GM12878 (cell line): ENCODE results near the gene LTBP3. TPM values are rescaled to one million over a fixed set of nuclear protein-coding genes. Genes with fewer than 3 reads are reported as not detected.

Experiments used
- ATAC-seq: fragments of 200-7000 bp; cut with Tn5 transposase; 3 replicates; pipeline ENCODE4 v1.9.1; 2020; ENCODE audit warnings: mild to moderate bottlenecking, moderate library complexity
- BruUV-seq: library from RNA; stranded (reverse); fragments of 400-500 nt; replicated peaks from 2 replicates; lab custom pipeline; 2021; lab: Mats Ljungman, UMichigan
- CTCF ChIA-PET: fragments of 300-600 bp; sonication (Branson Sonifier 250); formaldehyde crosslinking; extraction: SDS; loops from one replicate; lab custom pipeline; 2021; ENCODE audit warnings: inconsistent platforms; lab: Yijun Ruan, JAX
- POLR2A ChIA-PET: fragments of 350-600 bp; formaldehyde crosslinking; extraction: SDS; loops from one replicate; lab custom pipeline; 2021; ENCODE audit warnings: inconsistent platforms; lab: Charles Lee
- RAD21 ChIA-PET: fragments of 300-600 bp; sonication (Branson Sonifier 250); formaldehyde crosslinking; loops from one replicate; lab custom pipeline; 2023; ENCODE audit warnings: antibody characterized with exemption; ENCODE audit not compliant: unreplicated experiment; lab: Charles Lee
- SMC1A ChIA-PET: fragments of 300-600 bp; sonication (Branson Sonifier 250); formaldehyde crosslinking; loops from one replicate; lab custom pipeline; 2023; ENCODE audit not compliant: unreplicated experiment, uncharacterized antibody; lab: Charles Lee
- DNase-seq: peaks from one replicate; pipeline ENCODE4 v3.0.0-alpha.2; 2011; ENCODE audit warnings: low read depth, low spot score
- FAIRE-seq: peaks from 3 replicates; lab custom pipeline; 2011; peaks lifted over from hg19 to GRCh38; lab: Jason Lieb, UNC
- H2AFZ ChIP-seq: 2 replicates; pipeline ENCODE4 v1.6.0; 2011; ENCODE audit warnings: low read depth, low read length, control low read depth; ENCODE audit not compliant: control insufficient read depth
- H3K27ac ChIP-seq: 2 replicates; pipeline ENCODE4 v1.5.1; 2011; ENCODE audit warnings: control low read depth; ENCODE audit not compliant: control insufficient read depth, insufficient read depth
- H3K27me3 ChIP-seq, 2 experiments: replicated peaks in 1 of 2; 2 replicates each; pipeline versions ENCODE4 v1.6.0 to v1.6.1; 2011; ENCODE audit warnings: low read length in 1 of 2; ENCODE audit not compliant: control insufficient read depth in 2 of 2, insufficient read depth in 2 of 2
- H3K36me3 ChIP-seq, 2 experiments: 2 replicates each; pipeline ENCODE4 v1.5.1; 2011; ENCODE audit warnings: low read length in 1 of 2; ENCODE audit not compliant: control insufficient read depth in 2 of 2, insufficient read depth in 2 of 2
- H3K4me1 ChIP-seq: 2 replicates; pipeline ENCODE4 v1.6.1; 2011; ENCODE audit warnings: mild to moderate bottlenecking, low read length, moderate library complexity, mixed read lengths; ENCODE audit not compliant: control insufficient read depth, insufficient read depth
- H3K4me2 ChIP-seq: 2 replicates; pipeline ENCODE4 v1.6.0; 2011; ENCODE audit warnings: control low read depth; ENCODE audit not compliant: control insufficient read depth, insufficient read depth
- H3K4me3 ChIP-seq: fragments of 200-600 bp; sonication (generic); 2 replicates; pipeline ENCODE4 v1.5.1; 2016
- H3K79me2 ChIP-seq: 2 replicates; pipeline ENCODE4 v1.6.0; 2011; ENCODE audit warnings: low read length; ENCODE audit not compliant: control insufficient read depth, insufficient read depth
- H3K9ac ChIP-seq: 2 replicates; pipeline ENCODE4 v1.8.0; 2011; ENCODE audit warnings: low read length, control low read depth, mixed read lengths; ENCODE audit not compliant: control insufficient read depth, insufficient read depth
- H3K9me3 ChIP-seq: replicated peaks from 3 replicates; pipeline ENCODE4 v1.5.1; 2011; ENCODE audit warnings: mild to moderate bottlenecking, low read length; ENCODE audit not compliant: control insufficient read depth, insufficient read depth
- H4K20me1 ChIP-seq: 2 replicates; pipeline ENCODE4 v1.6.0; 2011; ENCODE audit not compliant: control insufficient read depth, insufficient read depth
- POLR2A ChIP-seq: IDR thresholded peaks from 2 replicates; pipeline ENCODE4 v1.6.1; 2011; ENCODE audit warnings: low read depth, mild to moderate bottlenecking, low read length
- ZBTB4 ChIP-seq: fragments of 450-650 bp; formaldehyde crosslinking; IDR thresholded peaks from 2 replicates; pipeline ENCODE4 v1.4.0; 2022; ENCODE audit warnings: mild to moderate bottlenecking, moderate library complexity
- WGBS: methylation state at CpG from one replicate; pipeline ENCODE4 v1.1.6; 2016; ENCODE audit warnings: low lambda C conversion rate; ENCODE audit not compliant: insufficient replicate concordance, insufficient coverage; ENCODE audit errors: missing lambda C conversion rate; 5-methylcytosine and 5-hydroxymethylcytosine counted together
- in situ Hi-C: fragments of 300-500 bp; cut with MboI; formaldehyde crosslinking; loops from 9 replicates; pipeline ENCODE4 v1.14.3; 2018; ENCODE audit warnings: mixed read lengths
- intact Hi-C: fragments of 100-400 bp; cut with micrococcal nuclease; formaldehyde crosslinking; loops from one replicate; pipeline ENCODE4 v1.14.2; 2022; ENCODE audit not compliant: unreplicated experiment
- polyA plus RNA-seq, 11 experiments: library from polyadenylated mRNA; depleted of rRNA in 4 of 11; unstranded in 6 of 11; stranded (reverse) in 5 of 11; fragments of >200 nt; fragmentation: Nextera tagmentation in 4 of 11; fragmentation: Illumina TruSeq in 1 of 11; extraction: Ambion mirVana in 4 of 11; extraction: Trizol in 1 of 11; gene quantifications; 1 replicate in 1 of 11; 2 replicates in 10 of 11; pipeline versions ENCODE4 v1.2.1 to v1.2.3, GENCODE V29; 2011 to 2016; ENCODE audit warnings: inconsistent platforms in 2 of 11, missing spikeins in 2 of 11, low read depth in 1 of 11
- total RNA-seq, 4 experiments: library from RNA; depleted of rRNA in 3 of 4; stranded (reverse); fragments of >200 nt in 3 of 4; fragmentation: Illumina TruSeq in 1 of 4; extraction: Trizol in 1 of 4; gene quantifications; 2 replicates each; pipeline versions ENCODE4 v1.2.1 to v1.2.3, GENCODE V29; 2013 to 2021

The LTBP3 gene
- total and polyA plus RNA-seq, 10 of the 15 experiments (the other 5 are each of a cell fraction or from before 2014, with no cell fraction given): 2.2 to 12.2 (median 6.2) TPM; not detected in 2

- Histone ChIP-seq H3K27ac (peak overlapping the region; percentile 97), H3K4me1 (peaks cover 45% of the 10 kb centered on the region), H4K20me1 (no peaks in the 10 kb centered on the region), H3K4me3 (peak overlapping the region; percentile 47; the same call in 1 of the 2 replicates), H3K9me3 (no peaks in the 10 kb centered on the region), H3K27me3 (no peaks in the 10 kb centered on the region), H3K4me2 (peak overlapping the region; percentile 79), H3K36me3 (peaks cover 10 to 11% of the 10 kb centered on the region in 2 experiments; a peak in 3 of 4 replicates), H3K79me2 (peaks cover 16% of the 10 kb centered on the region)
- no peak for ATAC-seq
- intact Hi-C loops (no loop called here), in situ Hi-C loops (no loop called here)
- 97% methylated on average over 23 of the region's 51 CpGs for WGBS
- ChIA-PET POLR2A (interaction anchor here (0.8 to 6.0 kb wide), 5 partner anchors 9 to 29 kb away, joined by 3 to 129 read pairs (median 7); partner anchors contain the start of genes EHBP1L1, FAM89B and ZNRD2), SMC1A (interaction anchor here (3.9 to 6.2 kb wide), 3 partner anchors 9 to 44 kb away, joined by 35 to 93 read pairs (median 37); partner anchors contain the start of genes EHBP1L1, FAM89B and ZNRD2), RAD21 (interaction anchor here (5.0 to 6.5 kb wide), 2 partner anchors 9 to 14 kb away, joined by 56 to 132 read pairs; partner anchors contain the start of genes EHBP1L1, FAM89B and ZNRD2)
- no TSS peak for BruUV-seq
- TF ChIP-seq POLR2A: peak; percentile 39
- no peak for TF ChIP-seq ZBTB4 (CRISPR knock-in tag)
- TF ChIP-seq, all 136 proteins: peak for 1
- Histone ChIP-seq H2AFZ (no peak overlapping the region), H3K9ac (0 out of 2 replicates have a peak overlapping the region, but pooled peaks have one; percentile 7)
- no peak for FAIRE-seq
- DNase-seq: no peak
- CTCF ChIA-PET: interaction anchor here (1.0 to 5.9 kb wide), 4 partner anchors 8 to 55 kb away, joined by 4 to 130 read pairs (median 74); partner anchors contain the start of genes EHBP1L1, FAM89B and ZNRD2
Observed at GRCh38 chr11:65585396-65586246, 27.5 kb upstream of the LTBP3 start.
